HG02571 (cell line): ENCODE results near the gene CMTR2.
"Not testable (repeated sequence)": the region's sequence is repeated elsewhere in the genome, so short reads cannot be mapped to it uniquely, and the experiment has no call there.

Source experiments
- ATAC-seq: cut with Tn5 transposase; IDR thresholded peaks from one replicate; pipeline ENCODE4 v1.9.1; 2021; ENCODE audit warnings: mild to moderate bottlenecking, moderate library complexity; ENCODE audit not compliant: unreplicated experiment

The CMTR2 gene, protein sequence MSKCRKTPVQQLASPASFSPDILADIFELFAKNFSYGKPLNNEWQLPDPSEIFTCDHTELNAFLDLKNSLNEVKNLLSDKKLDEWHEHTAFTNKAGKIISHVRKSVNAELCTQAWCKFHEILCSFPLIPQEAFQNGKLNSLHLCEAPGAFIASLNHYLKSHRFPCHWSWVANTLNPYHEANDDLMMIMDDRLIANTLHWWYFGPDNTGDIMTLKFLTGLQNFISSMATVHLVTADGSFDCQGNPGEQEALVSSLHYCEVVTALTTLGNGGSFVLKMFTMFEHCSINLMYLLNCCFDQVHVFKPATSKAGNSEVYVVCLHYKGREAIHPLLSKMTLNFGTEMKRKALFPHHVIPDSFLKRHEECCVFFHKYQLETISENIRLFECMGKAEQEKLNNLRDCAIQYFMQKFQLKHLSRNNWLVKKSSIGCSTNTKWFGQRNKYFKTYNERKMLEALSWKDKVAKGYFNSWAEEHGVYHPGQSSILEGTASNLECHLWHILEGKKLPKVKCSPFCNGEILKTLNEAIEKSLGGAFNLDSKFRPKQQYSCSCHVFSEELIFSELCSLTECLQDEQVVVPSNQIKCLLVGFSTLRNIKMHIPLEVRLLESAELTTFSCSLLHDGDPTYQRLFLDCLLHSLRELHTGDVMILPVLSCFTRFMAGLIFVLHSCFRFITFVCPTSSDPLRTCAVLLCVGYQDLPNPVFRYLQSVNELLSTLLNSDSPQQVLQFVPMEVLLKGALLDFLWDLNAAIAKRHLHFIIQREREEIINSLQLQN

DNA sequence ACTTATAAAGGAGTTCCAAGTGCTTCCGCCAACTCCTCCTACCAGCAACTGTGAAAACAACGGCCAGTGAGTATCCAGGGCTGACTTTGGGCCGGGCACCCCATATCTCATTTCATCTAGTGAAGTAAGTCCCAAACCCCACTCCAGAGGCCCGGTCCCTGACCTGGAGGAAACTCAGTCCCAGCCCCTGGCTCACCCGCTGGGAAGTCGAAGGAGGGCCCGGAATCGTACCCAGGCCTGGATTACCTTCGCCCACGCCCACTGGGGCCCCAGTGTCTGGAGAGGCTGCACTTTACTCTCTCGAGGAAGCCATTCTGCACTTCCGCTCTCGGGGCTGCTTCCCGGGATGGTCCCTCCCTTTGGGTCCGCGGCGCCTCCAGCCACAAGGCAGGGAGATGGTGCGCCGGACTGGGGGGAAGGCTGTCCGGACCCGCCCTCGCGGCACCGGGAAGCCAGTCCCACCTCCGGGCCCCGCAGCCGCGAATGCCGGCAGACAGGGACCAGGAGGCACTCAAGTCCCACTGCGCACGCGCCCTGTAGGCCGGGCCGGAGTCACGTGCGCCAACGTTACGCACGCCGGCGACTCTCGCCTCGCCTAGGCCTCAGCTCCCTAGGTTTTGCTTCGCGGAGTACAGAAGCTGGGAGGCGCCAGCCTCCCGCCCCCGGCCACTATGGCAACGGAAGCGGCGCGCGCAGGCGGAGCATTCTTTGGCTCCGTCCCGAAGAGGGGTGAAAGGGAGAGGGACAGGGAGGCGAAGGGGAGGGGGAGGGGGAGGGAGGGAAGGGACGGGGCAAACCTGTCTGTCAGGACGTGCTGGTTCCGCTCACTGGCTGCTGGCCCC is at the start of gene CMTR2:
Gene CMTR2, minus strand, starts transcription at position 513 of the 842 bp plus-strand sequence. CDS start 3,482 bp downstream, outside the sequence.
- ATAC-seq, result peak; percentile 96

DNA sequence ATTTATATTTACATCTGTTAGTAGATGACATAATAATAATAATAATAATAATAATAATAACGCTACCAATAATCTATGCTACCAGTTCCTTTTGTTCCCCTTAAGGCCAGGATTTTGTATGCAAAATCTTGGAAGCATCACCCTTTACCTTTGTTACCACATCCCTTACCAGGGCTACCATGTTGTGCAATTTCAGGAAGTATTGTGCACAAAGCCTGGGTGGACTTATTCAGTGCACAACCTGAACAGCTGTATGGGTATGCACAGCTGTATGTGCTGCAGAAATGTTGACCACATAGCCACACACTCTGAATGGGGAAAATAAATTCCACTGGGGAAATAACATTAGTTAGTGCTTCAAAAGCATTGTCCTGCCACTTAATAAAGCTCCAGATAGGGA is 49.4 kb upstream of the CMTR2 start:
- no peak for ATAC-seq

GRCh38 chr16:71338193-71338592 is 49.0 kb upstream of the CMTR2 start:
- ATAC-seq, result no peak

DNA sequence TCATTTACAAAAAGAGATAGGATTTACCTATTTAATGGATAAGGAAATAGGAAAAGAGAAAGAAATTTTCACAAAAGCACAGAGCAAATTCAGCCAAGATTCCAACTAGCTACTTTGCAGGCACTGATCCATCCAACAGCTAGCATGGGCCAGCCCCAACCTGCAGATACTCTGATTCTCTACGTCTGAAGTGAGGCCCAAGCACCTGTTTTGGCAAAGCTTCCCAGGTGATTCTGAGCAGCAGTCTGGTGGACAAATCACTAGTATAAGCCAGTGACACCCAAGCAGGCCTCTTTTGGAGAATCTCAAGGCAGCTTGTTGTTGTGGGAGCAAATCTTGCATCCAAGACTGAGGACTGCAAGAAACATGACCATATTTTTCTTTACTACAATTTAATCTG is 48.4 kb upstream of the CMTR2 start:
- ATAC-seq, result no peak

GRCh38 chr16:71328151-71328550 is 38.9 kb upstream of the CMTR2 start:
- ATAC-seq, result no peak

DNA sequence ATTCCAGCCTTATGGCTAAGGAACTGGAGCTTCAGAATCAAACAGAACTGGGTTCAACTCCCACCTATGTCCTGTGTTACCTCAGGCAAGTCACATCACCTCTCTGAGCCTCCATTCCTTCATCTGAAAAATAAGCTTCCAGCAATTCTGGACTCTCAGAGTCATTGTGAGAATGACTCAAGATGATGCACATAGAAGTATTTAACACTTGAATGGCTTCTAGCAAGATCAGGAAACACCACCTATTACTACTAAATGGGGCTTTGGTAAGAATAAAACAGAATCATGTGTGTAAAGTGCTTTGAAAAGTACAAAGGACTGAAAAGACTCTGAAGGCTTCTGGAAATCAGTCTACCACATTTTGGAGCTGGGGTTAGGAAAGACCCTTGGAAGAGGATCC is 38.5 kb upstream of the CMTR2 start:
- no peak for ATAC-seq

GRCh38 chr16:71319999-71320398 is 30.8 kb upstream of the CMTR2 start:
- no peak for ATAC-seq

DNA sequence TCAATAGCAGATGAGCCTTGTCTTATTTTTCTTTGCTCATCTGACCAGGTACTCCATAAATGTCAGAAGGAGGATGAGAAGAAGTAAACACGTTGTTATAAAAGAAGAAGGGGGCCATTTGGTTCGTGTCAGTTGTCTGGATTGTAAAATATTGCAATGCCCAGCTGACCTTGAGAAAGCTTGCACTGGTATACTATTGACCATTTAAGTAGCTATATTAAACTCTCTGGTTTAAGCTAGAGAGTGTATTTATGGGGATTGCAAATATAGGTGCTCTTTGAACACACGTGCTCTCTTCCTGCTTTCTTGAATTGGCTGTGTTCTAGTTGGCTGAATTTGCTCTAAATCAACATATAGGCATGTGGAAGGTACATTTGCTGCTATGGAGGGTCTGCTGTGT is 26.1 kb upstream of the CMTR2 start:
- no peak for ATAC-seq

GRCh38 chr16:71313591-71313990 is 24.4 kb upstream of the CMTR2 start:
- not testable (repeated sequence) for ATAC-seq

- no peak for ATAC-seq
These were observed 22.5 kb upstream of the CMTR2 start for GRCh38 chr16:71311553-71312158.

GRCh38 chr16:71303938-71304337 is 14.7 kb upstream of the CMTR2 start:
- no peak for ATAC-seq

DNA sequence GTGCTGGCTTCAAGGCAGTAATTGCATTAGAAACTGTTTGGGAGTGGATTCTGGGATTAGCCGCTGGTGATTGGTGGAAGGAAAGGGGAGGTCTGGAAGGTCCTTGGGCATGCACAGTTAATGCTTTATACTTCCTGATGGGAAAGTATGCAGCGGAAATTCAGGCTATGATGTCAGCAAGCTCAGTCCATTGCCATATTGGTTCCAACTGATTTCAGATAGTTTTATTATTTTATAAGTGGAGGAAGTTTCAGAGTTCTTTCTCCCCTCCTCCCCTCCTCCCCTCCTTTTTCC is 8.1 kb upstream of the CMTR2 start:
- ATAC-seq, result no peak

DNA sequence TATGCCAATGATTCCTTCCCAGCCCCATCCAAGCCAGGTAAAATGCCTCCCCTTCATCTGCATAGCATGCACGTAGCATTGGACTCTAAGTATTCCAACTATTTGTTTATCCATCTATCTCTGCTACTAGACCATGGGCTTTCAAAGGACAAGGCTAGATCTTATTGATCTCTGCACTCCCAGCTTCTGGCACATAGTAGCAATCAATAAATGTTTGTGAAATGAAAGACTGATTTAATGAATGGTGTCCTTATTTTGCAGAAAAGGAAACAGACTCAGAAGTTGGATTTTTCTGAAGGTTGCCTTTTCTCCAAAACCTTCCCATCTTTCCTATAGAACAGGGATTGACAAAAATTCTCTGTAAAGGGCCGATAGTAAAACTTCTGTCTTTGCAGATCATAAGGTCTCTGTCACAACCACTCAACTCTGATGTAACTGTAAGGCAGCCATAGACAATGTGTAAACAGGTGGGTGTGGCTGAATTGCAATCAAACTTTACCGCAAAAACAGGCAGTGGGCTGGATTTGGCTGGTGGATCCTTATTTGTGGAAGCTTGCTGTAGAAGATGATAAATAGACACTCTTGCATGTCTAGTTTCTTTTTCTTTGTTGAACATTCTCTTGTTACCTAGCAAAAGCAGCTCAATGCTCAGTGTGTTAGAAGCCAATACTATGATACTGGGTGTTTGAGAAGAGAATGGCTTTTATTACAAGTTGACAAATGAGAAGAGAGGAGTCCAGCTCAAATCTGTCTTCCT is 7.6 kb upstream of the CMTR2 start:
- ATAC-seq, result no peak

- no peak for ATAC-seq
These were observed 6.7 kb upstream of the CMTR2 start for GRCh38 chr16:71295950-71296349.

GRCh38 chr16:71293919-71294318 is 4.7 kb upstream of the CMTR2 start:
- ATAC-seq, result no peak

- not testable (repeated sequence) for ATAC-seq
These were observed 2.9 kb upstream of the CMTR2 start for GRCh38 chr16:71292095-71292494.

- ATAC-seq, result no peak
These were observed 495 bp upstream of the CMTR2 start for GRCh38 chr16:71289732-71290062.

- no peak for ATAC-seq
These were observed 672 bp downstream of the CMTR2 start for GRCh38 chr16:71288570-71288889.

- ATAC-seq, result no peak
These were observed 1.3 kb downstream of the CMTR2 start for GRCh38 chr16:71287911-71288310.

- ATAC-seq, result no peak
These were observed 1.7 kb downstream of the CMTR2 start for GRCh38 chr16:71287454-71287853.

DNA sequence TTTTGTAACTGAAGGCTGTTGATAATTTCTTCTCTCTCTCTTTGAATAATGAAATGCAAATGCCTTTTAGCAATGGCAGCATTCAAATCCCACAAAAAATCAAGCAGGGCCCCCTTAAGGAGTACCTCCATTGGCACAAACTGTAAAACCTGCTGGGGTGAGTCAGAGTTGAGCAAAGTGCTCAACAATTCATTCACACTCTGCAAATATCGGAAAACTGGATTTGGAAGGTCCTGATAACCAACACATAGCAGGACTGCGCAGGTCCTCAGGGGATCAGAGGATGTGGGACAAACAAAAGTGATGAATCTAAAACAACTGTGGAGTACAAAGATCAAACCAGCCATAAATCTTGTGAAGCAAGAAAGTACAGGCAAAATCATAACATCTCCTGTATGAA is 5.6 kb downstream of the CMTR2 start:
- ATAC-seq, result no peak
